Fibroblast of lung (primary cell): ENCODE data around the gene TRPV4. TPM values are rescaled to one million over a fixed set of nuclear protein-coding genes. Genes with fewer than 3 reads are reported as not detected.
A peak's percentile ranks its signal among the peaks of the same experiment; 100 is the strongest.

Source experiments
- DNase-seq, 2 donors: peaks; one replicate each; pipeline versions ENCODE4 v3.0.0 to v3.0.0-alpha.2; 2010; ENCODE audit warnings: low read depth in 2 of 2
- H2AFZ ChIP-seq: 2 replicates; pipeline ENCODE4 v1.5.1; 2012; ENCODE audit warnings: low read length, control low read depth, inconsistent platforms
- H3K27ac ChIP-seq: 2 replicates; pipeline ENCODE4 v1.5.1; 2011; ENCODE audit warnings: low read length, control low read depth; ENCODE audit not compliant: insufficient read depth
- H3K27me3 ChIP-seq: 2 replicates; pipeline ENCODE4 v1.5.1; 2011; ENCODE audit warnings: mild to moderate bottlenecking, low read length; ENCODE audit not compliant: control insufficient read depth, insufficient read depth
- H3K36me3 ChIP-seq: 2 replicates; pipeline ENCODE4 v1.5.1; 2011; ENCODE audit warnings: low read length; ENCODE audit not compliant: control insufficient read depth, insufficient read depth
- H3K4me1 ChIP-seq: 2 replicates; pipeline ENCODE4 v1.5.1; 2011; ENCODE audit warnings: low read length; ENCODE audit not compliant: control insufficient read depth, insufficient read depth; ENCODE audit errors: extremely low read depth
- H3K4me2 ChIP-seq: 2 replicates; pipeline ENCODE4 v1.5.1; 2011; ENCODE audit warnings: low read length, control low read depth; ENCODE audit not compliant: insufficient read depth; ENCODE audit errors: extremely low read depth
- H3K4me3 ChIP-seq, 4 experiments: fragments of 200-600 bp in 1 of 4; sonication (generic) in 1 of 4; replicated peaks in 1 of 4; 2 replicates each; pipeline ENCODE4 v1.5.1; 2011 to 2016; ENCODE audit warnings: low read length in 4 of 4, low read depth in 3 of 4, mild to moderate bottlenecking in 3 of 4, control low read depth in 2 of 4, inconsistent platforms in 1 of 4, mixed read lengths in 1 of 4; ENCODE audit not compliant: insufficient read depth in 1 of 4; ENCODE audit errors: control extremely low read depth in 1 of 4
- H3K79me2 ChIP-seq: 2 replicates; pipeline ENCODE4 v1.5.1; 2012; ENCODE audit warnings: mild to moderate bottlenecking, low read length, inconsistent platforms; ENCODE audit not compliant: control insufficient read depth, insufficient read depth
- H3K9ac ChIP-seq: 2 replicates; pipeline ENCODE4 v1.5.1; 2011; ENCODE audit warnings: mild to moderate bottlenecking, low read length, control low read depth; ENCODE audit not compliant: insufficient read depth
- H3K9me3 ChIP-seq: 2 replicates; pipeline ENCODE4 v1.5.1; 2012; ENCODE audit warnings: low read depth, low read length; ENCODE audit not compliant: control insufficient read depth, insufficient read depth
- H4K20me1 ChIP-seq: 2 replicates; pipeline ENCODE4 v1.5.1; 2011; ENCODE audit warnings: low read length; ENCODE audit not compliant: control insufficient read depth, insufficient read depth; ENCODE audit errors: extremely low read depth
- CTCF ChIP-seq, 2 donors: IDR thresholded peaks in 1 of 2; conservative IDR thresholded peaks in 1 of 2; 1 replicate in 1 of 2; 2 replicates in 1 of 2; pipeline ENCODE4 v1.5.1; 2011 to 2012; ENCODE audit warnings: low read length in 2 of 2, control low read depth in 1 of 2, inconsistent platforms in 1 of 2, low read depth in 1 of 2, mild to moderate bottlenecking in 1 of 2
- EZH2 ChIP-seq: IDR thresholded peaks from 2 replicates; pipeline ENCODE4 v1.5.1; 2012; ENCODE audit warnings: low read length, control low read depth, mild to moderate bottlenecking; ENCODE audit errors: missing control alignments
- polyA plus RNA-seq, 2 donors: library from polyadenylated mRNA; depleted of rRNA in 1 of 2; stranded (reverse) in 1 of 2; unstranded in 1 of 2; fragments of >200 nt; gene quantifications; 2 replicates each; pipeline ENCODE4 v1.2.1, GENCODE V29; 2011 to 2012; ENCODE audit warnings: missing spikeins in 1 of 2
- total RNA-seq: library from RNA; depleted of rRNA; stranded (reverse); fragments of >200 nt; gene quantifications from 2 replicates; pipeline ENCODE4 v1.2.1, GENCODE V29; 2014

The TRPV4 gene
- total and polyA plus RNA-seq, 2 donors (not counting 1 experiment from before 2014, with no cell fraction given), result 0.66 to 0.83 TPM

GRCh38 chr12:109800536-109800935, 32.7 kb downstream of the TRPV4 start:
- H2AFZ ChIP-seq, result no peak overlapping the region
- H3K9me3 ChIP-seq, result no peaks in the 10 kb centered on the region
- no peaks in the 10 kb centered on the region for H3K27me3 ChIP-seq
- H3K4me1 ChIP-seq, result no peaks in the 10 kb centered on the region
- no peak overlapping the region for H3K4me3 ChIP-seq
- DNase-seq, result no peak
- H3K36me3 ChIP-seq, result no peaks in the 10 kb centered on the region
- no peak overlapping the region for H3K27ac ChIP-seq
- H3K79me2 ChIP-seq, result no peaks in the 10 kb centered on the region
- H3K4me2 ChIP-seq, result no peak overlapping the region
- no peaks in the 10 kb centered on the region for H4K20me1 ChIP-seq
- no peak overlapping the region for H3K9ac ChIP-seq
- no peak for TF ChIP-seq CTCF (conservative IDR thresholded peaks at IDR 0.05 in 1 of 2, IDR thresholded peaks at IDR 0.05 in 1 of 2; ENCODE audit: low read depth in 1 of 2, low read length in 2 of 2)
- TF ChIP-seq EZH2, result no peak

GRCh38 chr12:109798691-109799090, 34.5 kb downstream of the TRPV4 start:
- no peaks in the 10 kb centered on the region for H3K36me3 ChIP-seq
- no peaks in the 10 kb centered on the region for H3K79me2 ChIP-seq
- no peaks in the 10 kb centered on the region for H3K4me1 ChIP-seq
- no peak overlapping the region for H3K4me2 ChIP-seq
- no peak for DNase-seq
- H3K9ac ChIP-seq, result no peak overlapping the region
- H3K27me3 ChIP-seq, result no peaks in the 10 kb centered on the region
- TF ChIP-seq CTCF (conservative IDR thresholded peaks at IDR 0.05 in 1 of 2, IDR thresholded peaks at IDR 0.05 in 1 of 2; ENCODE audit: low read depth in 1 of 2, low read length in 2 of 2) (no peak), EZH2 (no peak)
- no peaks in the 10 kb centered on the region for H3K9me3 ChIP-seq
- no peak overlapping the region for H3K27ac ChIP-seq
- no peaks in the 10 kb centered on the region for H4K20me1 ChIP-seq
- H3K4me3 ChIP-seq, result no peak overlapping the region
- no peak overlapping the region for H2AFZ ChIP-seq

GRCh38 chr12:109797905-109798669, 35.1 kb downstream of the TRPV4 start:
- Histone ChIP-seq H3K27ac (no peak overlapping the region), H3K4me3 (no peak overlapping the region), H3K4me1 (no peaks in the 10 kb centered on the region), H3K4me2 (no peak overlapping the region), H2AFZ (no peak overlapping the region), H3K9me3 (no peaks in the 10 kb centered on the region), H3K36me3 (no peaks in the 10 kb centered on the region), H3K27me3 (no peaks in the 10 kb centered on the region), H3K9ac (no peak overlapping the region), H3K79me2 (no peaks in the 10 kb centered on the region), H4K20me1 (no peaks in the 10 kb centered on the region)
- DNase-seq, result no peak
- TF ChIP-seq CTCF (conservative IDR thresholded peaks at IDR 0.05 in 1 of 2, IDR thresholded peaks at IDR 0.05 in 1 of 2; ENCODE audit: low read depth in 1 of 2, low read length in 2 of 2) (peak in 1 of 2 donors; percentile 19), EZH2 (no peak)
